Testis (tissue), 2 donors: ENCODE measurements around the gene LARGE1.

ENCODE experiments used
- POLR2A ChIP-seq: fragments of 450-650 bp; IDR thresholded peaks from one replicate; pipeline ENCODE4 v1.6.1; 2017; ENCODE audit warnings: antibody characterized with exemption, mild to moderate bottlenecking, moderate library complexity
- TF ChIP-seq, protein P1 (sequence below), 3 experiments: fragments of 450-650 bp in 2 of 3; fragments of 200-600 bp in 1 of 3; sonication (generic) in 1 of 3; IDR thresholded peaks; one replicate each; pipeline ENCODE4 v1.5.1; 2016 to 2019; ENCODE audit warnings: antibody characterized with exemption in 3 of 3, mild to moderate bottlenecking in 2 of 3, moderate library complexity in 1 of 3

GRCh38 chr22:33300165-33300564 lies 620.1 kb downstream of the LARGE1 start:
- TF ChIP-seq, protein P1, sequence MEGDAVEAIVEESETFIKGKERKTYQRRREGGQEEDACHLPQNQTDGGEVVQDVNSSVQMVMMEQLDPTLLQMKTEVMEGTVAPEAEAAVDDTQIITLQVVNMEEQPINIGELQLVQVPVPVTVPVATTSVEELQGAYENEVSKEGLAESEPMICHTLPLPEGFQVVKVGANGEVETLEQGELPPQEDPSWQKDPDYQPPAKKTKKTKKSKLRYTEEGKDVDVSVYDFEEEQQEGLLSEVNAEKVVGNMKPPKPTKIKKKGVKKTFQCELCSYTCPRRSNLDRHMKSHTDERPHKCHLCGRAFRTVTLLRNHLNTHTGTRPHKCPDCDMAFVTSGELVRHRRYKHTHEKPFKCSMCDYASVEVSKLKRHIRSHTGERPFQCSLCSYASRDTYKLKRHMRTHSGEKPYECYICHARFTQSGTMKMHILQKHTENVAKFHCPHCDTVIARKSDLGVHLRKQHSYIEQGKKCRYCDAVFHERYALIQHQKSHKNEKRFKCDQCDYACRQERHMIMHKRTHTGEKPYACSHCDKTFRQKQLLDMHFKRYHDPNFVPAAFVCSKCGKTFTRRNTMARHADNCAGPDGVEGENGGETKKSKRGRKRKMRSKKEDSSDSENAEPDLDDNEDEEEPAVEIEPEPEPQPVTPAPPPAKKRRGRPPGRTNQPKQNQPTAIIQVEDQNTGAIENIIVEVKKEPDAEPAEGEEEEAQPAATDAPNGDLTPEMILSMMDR (IDR thresholded peaks at IDR 0.05), result no peak
- TF ChIP-seq POLR2A, result no peak
